ENCODE data around the gene OSBPL7. TPM values are rescaled to one million over a fixed set of nuclear protein-coding genes. Genes with fewer than 3 reads are reported as not detected.
A peak's percentile ranks its signal among the peaks of the same experiment; 100 is the strongest.

The OSBPL7 gene
- total RNA-seq, 3 donors from 2014 or later, result 3.0 to 10.2 (median 8.9) TPM

DNA sequence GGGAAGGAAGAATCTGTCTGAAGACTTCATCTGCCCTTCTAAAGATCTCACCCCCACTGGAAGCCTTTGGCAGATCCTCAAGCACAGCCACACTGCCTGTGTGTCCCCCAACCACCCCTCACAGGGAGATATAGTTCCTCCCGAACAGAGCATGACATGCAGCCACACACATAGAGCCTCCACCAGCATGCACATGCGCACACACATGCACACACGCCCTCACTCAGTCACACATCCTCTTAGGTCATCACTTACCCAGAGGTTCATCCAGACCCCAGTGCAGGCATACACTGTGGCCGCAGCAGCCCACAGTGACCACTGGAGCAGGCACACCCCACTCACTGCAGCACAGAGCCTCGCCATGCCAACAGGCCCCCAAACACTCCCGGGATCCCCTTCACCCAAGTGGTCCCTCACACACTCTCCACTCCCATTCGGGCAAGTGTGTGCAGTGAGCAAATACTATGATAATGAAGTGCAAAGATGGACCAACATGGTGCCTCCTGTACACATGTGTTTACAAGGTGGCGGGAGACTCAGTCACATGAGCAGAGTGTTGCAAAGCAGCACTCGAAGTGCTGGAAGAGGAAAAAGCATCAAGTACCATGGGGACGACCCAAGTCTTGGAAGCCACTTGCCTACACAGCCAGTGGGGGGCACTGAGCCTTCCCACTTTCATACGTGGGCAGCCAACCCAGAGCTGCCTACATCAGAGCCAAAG, 46.4 kb upstream of the OSBPL7 start:
- H3K4me1 ChIP-seq, result peaks cover 5 to 15% of the 10 kb centered on the region in 2 donors
- DNase-seq (ENCODE audit: low spot score in 2 of 2), result no peak
- TF ChIP-seq, protein P1, sequence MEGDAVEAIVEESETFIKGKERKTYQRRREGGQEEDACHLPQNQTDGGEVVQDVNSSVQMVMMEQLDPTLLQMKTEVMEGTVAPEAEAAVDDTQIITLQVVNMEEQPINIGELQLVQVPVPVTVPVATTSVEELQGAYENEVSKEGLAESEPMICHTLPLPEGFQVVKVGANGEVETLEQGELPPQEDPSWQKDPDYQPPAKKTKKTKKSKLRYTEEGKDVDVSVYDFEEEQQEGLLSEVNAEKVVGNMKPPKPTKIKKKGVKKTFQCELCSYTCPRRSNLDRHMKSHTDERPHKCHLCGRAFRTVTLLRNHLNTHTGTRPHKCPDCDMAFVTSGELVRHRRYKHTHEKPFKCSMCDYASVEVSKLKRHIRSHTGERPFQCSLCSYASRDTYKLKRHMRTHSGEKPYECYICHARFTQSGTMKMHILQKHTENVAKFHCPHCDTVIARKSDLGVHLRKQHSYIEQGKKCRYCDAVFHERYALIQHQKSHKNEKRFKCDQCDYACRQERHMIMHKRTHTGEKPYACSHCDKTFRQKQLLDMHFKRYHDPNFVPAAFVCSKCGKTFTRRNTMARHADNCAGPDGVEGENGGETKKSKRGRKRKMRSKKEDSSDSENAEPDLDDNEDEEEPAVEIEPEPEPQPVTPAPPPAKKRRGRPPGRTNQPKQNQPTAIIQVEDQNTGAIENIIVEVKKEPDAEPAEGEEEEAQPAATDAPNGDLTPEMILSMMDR (IDR thresholded peaks at IDR 0.05), result no peak
- TF ChIP-seq POLR2A (IDR thresholded peaks at IDR 0.05), result no peak
- no peak for TF ChIP-seq POLR2AphosphoS5 (IDR thresholded peaks at IDR 0.05)
- intact Hi-C loops (cut with DNase I; ENCODE audit: low total_unique reads), result no loop called here
- H3K4me3 ChIP-seq, result no peak overlapping the region
- H3K9me3 ChIP-seq, result no peaks in the 10 kb centered on the region
- H3K27ac ChIP-seq, result no peak overlapping the region
- H3K27me3 ChIP-seq, result peaks cover 0 to 3% of the 10 kb centered on the region in 2 donors
- no peaks in the 10 kb centered on the region for H3K36me3 ChIP-seq

DNA sequence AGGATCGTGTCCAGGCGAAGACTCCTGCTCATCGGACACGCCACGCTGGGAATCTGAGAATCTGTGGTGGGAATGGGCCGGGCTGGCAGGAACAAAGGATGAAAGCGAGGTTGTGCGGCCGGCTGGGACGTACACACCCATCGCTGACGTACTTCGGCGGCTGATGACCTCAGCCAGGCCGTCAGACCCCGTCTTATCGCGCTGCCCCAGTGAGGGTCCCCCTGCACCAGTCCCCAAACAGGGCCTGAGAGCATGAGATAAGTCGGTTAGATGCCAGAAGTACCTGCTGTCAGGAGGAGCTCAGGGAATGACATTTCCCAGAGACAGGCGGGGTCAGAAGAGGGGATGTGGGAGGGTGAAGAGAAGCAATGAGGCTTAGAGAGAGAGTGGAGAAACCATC, 45.3 kb upstream of the OSBPL7 start:
- H3K27ac ChIP-seq, result peak overlapping the region in 1 of 2 donors; percentile 36
- no peaks in the 10 kb centered on the region for H3K36me3 ChIP-seq
- H3K27me3 ChIP-seq, result no peaks in the 10 kb centered on the region
- no peak for DNase-seq (ENCODE audit: low spot score in 2 of 2)
- H3K4me3 ChIP-seq, result no peak overlapping the region
- intact Hi-C loops (cut with DNase I; ENCODE audit: low total_unique reads), result no loop called here
- peaks cover 0 to 14% of the 10 kb centered on the region in 2 donors for H3K4me1 ChIP-seq
- TF ChIP-seq, protein P1 (IDR thresholded peaks at IDR 0.05), result no peak
- TF ChIP-seq POLR2A (IDR thresholded peaks at IDR 0.05) (no peak), POLR2AphosphoS5 (IDR thresholded peaks at IDR 0.05) (no peak)
- no peaks in the 10 kb centered on the region for H3K9me3 ChIP-seq

DNA sequence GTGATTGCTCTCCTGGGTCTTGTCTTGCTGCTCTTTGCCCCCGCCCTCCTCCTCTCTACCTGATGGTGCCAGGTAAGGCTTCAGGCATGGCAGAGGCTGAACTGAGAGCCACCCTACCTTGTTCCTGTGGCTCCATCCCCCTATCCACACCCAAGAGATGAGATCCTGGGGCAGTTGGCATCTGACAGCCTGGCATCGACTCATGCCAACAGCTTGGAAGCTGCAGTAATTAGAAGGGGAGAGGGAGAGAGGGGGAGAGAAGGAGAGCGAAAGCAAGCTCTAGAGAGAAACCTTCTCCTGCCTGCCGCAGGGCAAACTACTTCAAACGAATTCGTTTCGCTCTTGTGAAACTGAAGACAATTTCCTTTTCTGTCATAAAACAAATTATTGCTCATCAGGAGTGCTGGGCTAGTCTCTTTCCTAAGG, 43.2 kb upstream of the OSBPL7 start:
- no peaks in the 10 kb centered on the region for H3K27me3 ChIP-seq
- TF ChIP-seq, protein P1 (IDR thresholded peaks at IDR 0.05), result no peak
- peak in 2 of 3 donors; percentile 14 to 32 for TF ChIP-seq POLR2AphosphoS5 (IDR thresholded peaks at IDR 0.05)
- H3K36me3 ChIP-seq, result no peaks in the 10 kb centered on the region
- peaks cover 0 to 14% of the 10 kb centered on the region in 2 donors for H3K4me1 ChIP-seq
- peak in 1 of 2 donors; percentile 84 for DNase-seq (ENCODE audit: low spot score in 2 of 2)
- no peaks in the 10 kb centered on the region for H3K9me3 ChIP-seq
- intact Hi-C loops (cut with DNase I; ENCODE audit: low total_unique reads), result no loop called here
- H3K27ac ChIP-seq, result peak overlapping the region; percentile 68 to 78
- H3K4me3 ChIP-seq, result peak overlapping the region in 2 of 3 donors; percentile 18 to 31

DNA sequence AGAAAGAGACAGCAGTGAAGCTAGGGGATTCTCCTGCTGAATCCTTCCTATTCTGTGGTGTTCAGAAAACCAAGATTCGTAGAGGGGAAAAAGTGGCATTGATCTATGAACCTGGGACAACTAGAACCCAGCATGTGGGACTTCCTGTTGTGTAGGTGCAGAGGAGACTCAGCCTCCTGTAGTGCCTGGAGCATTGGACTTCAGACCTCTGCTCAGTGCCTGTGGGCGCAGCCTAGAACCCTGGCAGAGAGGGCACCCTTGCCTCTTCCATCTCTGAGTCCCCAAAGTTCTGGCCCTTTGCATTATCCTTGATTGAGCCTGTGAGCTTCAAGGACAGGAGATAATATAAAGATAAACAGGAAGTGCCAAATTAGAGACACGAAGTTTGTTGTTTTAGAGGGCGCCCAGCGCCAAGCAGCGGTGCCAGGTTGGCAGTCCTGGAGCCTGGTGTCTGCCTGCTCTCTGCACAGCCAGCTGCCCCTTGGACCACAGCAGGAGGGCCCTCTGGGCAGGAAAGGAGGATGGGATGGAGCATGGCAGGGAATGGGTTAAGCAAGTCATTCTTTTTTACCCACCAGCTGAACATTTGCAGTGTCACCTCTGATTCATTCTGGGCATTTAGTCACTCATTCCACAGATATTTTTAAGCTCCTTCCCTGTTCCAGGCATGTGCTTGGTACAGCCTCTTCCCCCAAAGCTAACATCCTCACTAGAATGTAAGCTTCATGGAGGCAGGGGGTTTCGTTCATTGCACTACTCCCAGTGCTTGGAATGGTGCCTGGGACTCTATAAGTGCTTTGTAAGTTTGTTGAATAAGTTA, 41.2 kb upstream of the OSBPL7 start:
- H3K4me1 ChIP-seq, result peaks cover 0 to 14% of the 10 kb centered on the region in 2 donors
- no peak overlapping the region for H3K4me3 ChIP-seq
- no peaks in the 10 kb centered on the region for H3K36me3 ChIP-seq
- H3K9me3 ChIP-seq, result no peaks in the 10 kb centered on the region
- intact Hi-C loops (cut with DNase I; ENCODE audit: low total_unique reads), result no loop called here
- no peak overlapping the region for H3K27ac ChIP-seq
- TF ChIP-seq, protein P1 (IDR thresholded peaks at IDR 0.05), result no peak
- TF ChIP-seq POLR2AphosphoS5 (IDR thresholded peaks at IDR 0.05), result no peak
- no peak for TF ChIP-seq POLR2A (IDR thresholded peaks at IDR 0.05)
- H3K27me3 ChIP-seq, result no peaks in the 10 kb centered on the region
- DNase-seq (ENCODE audit: low spot score in 2 of 2), result no peak

DNA sequence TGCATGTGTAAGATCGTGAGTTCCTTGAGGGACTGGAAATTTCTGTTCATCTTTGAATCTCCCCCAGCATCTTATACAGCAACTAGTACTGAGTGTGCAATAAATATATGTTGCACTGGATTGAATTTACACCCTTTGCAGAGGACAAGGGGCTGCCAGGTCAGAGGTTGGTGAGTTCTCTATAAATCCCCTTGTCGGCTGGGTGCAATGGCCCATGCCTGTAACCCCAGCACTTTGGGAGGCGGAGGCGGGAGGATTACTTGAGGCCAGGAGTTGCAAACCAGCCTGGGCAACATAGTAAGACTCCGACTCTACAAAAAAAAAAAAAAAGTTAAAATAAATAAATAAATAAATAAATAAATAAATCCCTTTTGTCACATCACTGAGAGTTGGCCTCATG, 38.8 kb upstream of the OSBPL7 start:
- Histone ChIP-seq H3K36me3 (no peaks in the 10 kb centered on the region), H3K9me3 (no peaks in the 10 kb centered on the region), H3K27me3 (no peaks in the 10 kb centered on the region), H3K4me1 (peaks cover 0 to 2% of the 10 kb centered on the region in 2 donors), H3K4me3 (no peak overlapping the region), H3K27ac (no peak overlapping the region)
- TF ChIP-seq POLR2A (IDR thresholded peaks at IDR 0.05) (no peak), POLR2AphosphoS5 (IDR thresholded peaks at IDR 0.05) (no peak)
- TF ChIP-seq, protein P1 (IDR thresholded peaks at IDR 0.05), result no peak
- no peak for DNase-seq (ENCODE audit: low spot score in 2 of 2)
- intact Hi-C loops (cut with DNase I; ENCODE audit: low total_unique reads), result no loop called here
